Fibroblast of peridontal ligament (primary cell): ENCODE results near the gene ABCD1.

Experiments
- DNase-seq: peaks from one replicate; pipeline ENCODE4 v3.0.0-alpha.2; 2010; ENCODE audit errors: extremely low read depth

ABCD1 gene

DNA sequence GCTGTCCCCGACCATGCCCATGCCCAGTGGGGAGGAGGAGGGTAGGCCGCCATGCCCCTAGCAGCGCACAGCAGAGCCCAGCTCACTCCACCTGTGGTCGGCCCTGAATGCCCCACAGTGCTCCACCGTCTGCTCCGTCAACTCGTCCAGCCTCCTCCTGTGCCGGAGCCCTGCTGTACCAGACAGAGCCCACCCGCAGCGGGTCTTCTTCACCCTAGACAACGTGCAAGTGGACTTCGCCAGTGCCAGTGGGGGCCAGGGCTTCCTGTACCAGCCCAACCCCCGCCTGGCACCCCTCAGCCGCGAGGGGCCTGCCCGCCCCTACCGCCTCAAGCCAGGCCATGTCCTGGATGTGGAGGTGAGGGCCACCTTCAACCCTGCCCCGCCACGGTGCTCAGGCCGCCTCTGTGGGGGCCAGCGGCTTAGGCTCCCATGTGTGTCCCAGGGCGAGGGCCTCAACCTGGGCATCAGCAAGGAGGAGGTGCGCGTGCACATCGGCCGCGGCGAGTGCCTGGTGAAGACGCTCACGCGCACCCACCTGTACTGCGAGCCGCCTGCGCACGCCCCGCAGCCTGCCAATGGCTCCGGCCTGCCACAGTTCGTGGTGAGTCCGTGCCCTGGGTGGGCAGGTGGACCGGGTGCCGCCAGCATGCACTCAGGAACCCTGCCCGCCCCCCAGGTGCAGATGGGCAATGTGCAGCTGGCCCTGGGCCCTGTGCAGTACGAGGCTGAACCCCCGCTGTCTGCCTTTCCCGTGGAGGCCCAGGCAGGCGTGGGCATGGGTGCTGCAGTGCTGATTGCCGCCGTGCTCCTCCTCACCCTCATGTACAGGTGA lies 49.3 kb downstream of the ABCD1 start:
- no peak for DNase-seq

DNA sequence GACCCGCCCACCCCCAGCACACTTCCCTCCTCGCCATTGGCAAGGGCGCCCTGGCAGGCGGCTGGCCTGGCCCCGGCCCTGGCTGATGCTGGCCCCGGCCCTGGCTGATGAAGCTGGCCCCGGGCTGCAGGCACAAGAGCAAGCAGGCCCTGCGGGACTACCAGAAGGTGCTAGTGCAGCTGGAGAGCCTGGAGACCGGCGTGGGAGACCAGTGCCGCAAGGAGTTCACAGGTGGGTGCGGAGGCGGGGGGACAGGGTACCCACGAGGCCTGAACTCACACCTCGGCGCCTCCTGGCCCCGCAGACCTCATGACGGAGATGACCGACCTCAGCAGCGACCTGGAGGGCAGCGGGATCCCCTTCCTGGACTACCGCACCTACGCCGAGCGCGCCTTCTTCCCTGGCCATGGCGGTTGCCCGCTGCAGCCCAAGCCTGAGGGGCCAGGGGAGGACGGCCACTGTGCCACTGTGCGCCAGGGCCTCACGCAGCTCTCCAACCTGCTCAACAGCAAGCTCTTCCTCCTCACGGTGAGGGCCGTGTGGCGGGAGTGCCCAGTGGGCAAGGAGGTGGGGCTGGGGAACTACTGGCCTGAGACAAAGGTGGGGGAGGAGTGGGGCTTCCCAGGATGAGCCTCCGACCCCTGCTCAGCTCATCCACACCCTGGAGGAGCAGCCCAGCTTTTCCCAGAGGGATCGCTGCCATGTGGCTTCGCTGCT lies 50.1 kb downstream of the ABCD1 start:
- no peak for DNase-seq

GRCh38 chrX:153775293-153776119 lies 50.9 kb downstream of the ABCD1 start:
- DNase-seq, result no peak

DNA sequence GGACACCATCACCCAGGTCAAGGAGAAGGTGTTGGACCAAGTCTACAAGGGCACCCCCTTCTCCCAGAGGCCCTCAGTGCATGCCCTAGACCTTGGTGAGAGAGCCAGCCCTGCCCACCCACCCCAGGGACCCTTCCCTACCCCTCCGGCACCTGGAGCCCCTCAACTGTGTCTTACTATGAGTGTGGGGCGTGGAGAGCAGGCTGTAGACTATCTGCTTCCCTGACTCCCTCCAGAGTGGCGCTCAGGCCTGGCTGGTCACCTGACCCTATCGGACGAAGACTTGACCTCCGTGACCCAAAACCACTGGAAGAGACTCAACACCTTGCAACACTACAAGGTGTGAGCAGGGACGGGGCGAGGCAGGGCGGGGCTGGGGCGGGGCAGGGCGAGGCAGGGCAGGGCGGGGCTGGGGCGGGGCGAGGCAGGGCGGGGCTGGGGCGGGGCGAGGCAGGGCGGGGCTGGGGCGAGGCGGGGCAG lies 51.5 kb downstream of the ABCD1 start:
- DNase-seq, result no peak

- DNase-seq, result no peak
Observed at GRCh38 chrX:153776611-153777045, 52.0 kb downstream of the ABCD1 start.

- DNase-seq, result no peak
Observed at GRCh38 chrX:153777261-153778090, 52.8 kb downstream of the ABCD1 start.

DNA sequence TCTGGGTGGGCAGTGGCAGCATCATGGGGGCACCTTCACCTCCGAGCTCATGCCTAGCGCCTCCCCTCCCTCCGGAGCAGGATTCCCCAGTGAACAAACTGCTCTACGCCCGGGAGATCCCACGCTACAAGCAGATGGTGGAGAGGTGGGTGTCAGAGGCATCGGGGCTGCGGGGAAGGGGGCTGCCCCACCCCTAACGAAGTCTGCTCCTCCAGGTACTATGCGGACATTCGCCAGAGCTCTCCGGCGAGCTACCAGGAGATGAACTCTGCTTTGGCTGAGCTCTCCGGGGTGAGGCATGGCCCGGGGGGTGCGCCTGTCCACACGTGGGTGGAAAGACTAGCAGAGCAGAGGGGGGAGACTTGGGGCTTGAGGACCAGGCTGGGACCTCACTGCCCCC lies 53.5 kb downstream of the ABCD1 start:
- no peak for DNase-seq

GRCh38 chrX:153778684-153779101 lies 54.0 kb downstream of the ABCD1 start:
- DNase-seq, result no peak

DNA sequence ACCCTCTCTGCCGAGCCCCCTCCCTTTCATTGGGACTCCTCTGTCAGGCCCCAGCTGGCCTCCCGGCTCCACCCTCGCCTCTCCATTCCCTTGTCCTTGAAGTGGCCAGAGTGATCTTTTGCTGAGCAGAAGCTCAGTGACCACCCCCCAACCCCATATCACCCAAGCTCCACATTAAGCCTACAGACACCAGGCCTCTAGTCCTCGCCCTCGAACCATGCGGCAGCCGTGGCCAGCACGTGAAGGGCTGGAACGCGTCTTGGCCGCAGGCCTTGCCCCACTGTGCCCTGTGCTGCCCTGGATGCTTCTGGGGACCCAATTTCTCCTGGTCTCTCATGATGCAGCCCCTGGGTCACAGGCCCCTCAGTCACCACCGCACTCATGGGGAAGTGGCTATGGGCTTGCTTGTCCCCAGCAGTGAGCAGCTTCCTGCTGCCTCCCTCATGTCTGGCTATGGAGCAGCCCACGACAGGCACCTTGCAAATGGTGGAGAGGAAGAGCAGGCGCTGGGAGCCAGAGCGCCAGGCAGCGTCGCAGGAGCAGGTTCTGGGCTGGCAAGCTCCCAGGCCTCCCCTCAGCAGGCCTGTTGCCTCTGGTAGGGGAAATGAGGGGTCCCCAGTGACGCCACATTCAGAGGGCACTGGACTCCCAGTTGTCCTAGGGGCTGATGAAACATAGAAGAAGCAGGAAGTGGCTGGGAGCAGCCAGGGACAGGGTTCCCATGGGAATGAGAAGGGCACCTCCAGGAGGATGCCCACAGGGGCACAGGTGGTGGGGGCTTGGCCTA lies 55.4 kb downstream of the ABCD1 start:
- DNase-seq, result no peak

GRCh38 chrX:153780678-153781427 lies 56.2 kb downstream of the ABCD1 start, which contains the start of gene SRPK3:
Gene SRPK3, plus strand, starts transcription at chrX:153781041. Its CDS starts 46 bp downstream, at chrX:153781087.
- DNase-seq, result no peak

GRCh38 chrX:153781428-153782047 lies 56.9 kb downstream of the ABCD1 start:
- DNase-seq, result no peak

DNA sequence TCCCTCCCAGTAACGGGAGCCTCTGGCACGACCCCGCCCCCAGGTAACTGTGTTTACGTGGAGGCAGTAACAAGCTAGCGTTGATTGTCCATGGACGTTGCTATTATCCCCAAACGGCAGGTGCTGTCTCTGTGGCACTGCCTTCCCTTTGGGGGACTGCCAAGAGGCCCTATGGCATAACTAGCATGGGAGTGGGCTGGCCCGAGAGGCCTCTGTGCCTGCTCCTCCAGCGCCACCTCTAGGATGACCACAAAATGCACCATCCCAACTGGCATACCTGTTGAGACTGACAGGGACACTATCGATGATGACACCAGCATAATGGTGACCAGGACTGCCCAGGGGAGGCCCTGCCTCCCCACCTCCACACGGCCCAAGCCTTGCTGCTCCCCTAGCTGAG lies 57.7 kb downstream of the ABCD1 start:
- no peak for DNase-seq

- no peak for DNase-seq
Observed at GRCh38 chrX:153782871-153783270, 58.2 kb downstream of the ABCD1 start.

GRCh38 chrX:153783378-153784013 lies 58.8 kb downstream of the ABCD1 start:
- no peak for DNase-seq

DNA sequence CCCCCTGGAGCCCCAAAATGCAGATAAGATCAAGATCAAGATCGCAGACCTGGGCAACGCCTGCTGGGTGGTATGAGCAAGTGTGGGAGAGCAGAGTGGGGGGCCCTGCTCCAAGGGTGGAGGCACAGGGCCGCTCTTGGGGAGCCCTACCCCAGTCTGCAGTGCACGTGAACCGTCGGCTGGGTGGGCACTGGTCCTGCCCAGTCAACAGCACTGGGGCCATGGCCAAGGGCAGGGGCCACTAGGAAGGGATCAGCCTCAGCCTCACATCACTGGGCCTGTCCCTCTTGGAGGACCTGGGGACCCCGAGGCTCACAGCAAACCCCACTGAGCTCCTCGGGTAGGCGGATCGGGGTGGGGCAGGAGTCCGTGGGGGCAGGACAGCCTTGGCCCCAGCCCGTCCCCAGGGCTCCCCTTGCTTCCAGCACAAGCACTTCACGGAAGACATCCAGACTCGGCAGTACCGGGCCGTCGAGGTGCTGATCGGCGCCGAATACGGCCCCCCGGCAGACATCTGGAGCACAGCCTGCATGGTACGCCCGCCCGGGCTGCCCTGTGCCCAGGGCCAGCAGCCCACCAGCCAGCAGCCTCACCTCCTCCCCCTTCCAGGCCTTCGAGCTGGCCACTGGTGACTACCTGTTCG lies 59.8 kb downstream of the ABCD1 start:
- no peak for DNase-seq

DNA sequence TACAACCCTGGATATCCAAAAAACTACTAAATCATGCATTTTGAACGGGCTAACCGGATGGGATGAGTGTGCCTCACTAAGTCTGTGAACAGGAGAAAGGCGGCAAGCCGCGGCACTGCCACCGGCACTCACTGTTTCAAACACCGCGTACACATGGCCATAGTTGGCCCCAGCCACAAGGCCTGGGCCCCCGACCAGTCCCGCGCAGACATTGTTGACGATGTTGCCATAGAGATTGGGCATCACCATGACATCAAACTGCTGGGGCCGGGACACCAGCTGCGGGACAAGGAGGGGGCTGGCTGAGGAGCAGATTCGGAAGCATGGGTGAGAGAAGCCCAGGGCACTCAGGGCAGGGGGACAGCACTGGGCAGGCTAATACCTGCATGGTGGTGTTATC lies 62.0 kb downstream of the ABCD1 start:
- no peak for DNase-seq

DNA sequence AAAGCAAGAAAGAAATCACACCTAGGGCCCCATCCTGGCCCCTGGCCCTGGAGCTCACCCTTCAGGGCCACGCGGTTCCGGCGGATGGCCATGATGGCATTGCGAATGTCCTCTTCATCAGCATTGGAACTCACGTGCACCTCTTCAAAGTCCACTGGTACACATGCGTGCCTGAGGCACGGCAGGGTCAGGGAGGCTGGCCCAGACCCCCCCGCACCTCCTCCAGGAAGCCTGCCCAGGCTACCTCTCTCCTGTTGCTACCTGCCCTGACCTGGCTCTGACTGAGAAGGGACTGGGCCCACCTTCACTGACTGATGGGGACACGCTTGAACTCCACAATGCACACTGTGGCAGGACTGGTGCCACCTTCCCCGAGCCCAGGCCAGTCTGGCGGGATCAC lies 65.0 kb downstream of the ABCD1 start:
- no peak for DNase-seq
